ENCODE results near the gene APC. TPM values are rescaled to one million over a fixed set of nuclear protein-coding genes. Genes with fewer than 3 reads are reported as not detected.

APC gene
- polyA plus RNA-seq, 1 experiment = 25.7 TPM

GRCh38 chr5:112720576-112720975 is 17.1 kb upstream of the APC start:
- no peak for DNase-seq (ENCODE audit: low read depth, low spot score)
- Histone ChIP-seq H3K4me3 (ENCODE audit: low read depth, low read length) (no peak overlapping the region), H3K27me3 (ENCODE audit: control insufficient read depth, insufficient read depth, low read length) (no peaks in the 10 kb centered on the region), H3K27ac (ENCODE audit: low read depth, low read length) (no peak overlapping the region), H3K9me3 (ENCODE audit: control insufficient read depth, insufficient read depth, low read length) (no peaks in the 10 kb centered on the region)
- ChIA-PET CTCF (interaction anchor here (0.7 to 1.2 kb wide), 2 partner anchors 9 to 29 kb away, joined by 3 read pairs; no protein-coding TSS in a partner anchor), POLR2A (no interaction called here)
- no peak for TF ChIP-seq CTCF (IDR thresholded peaks at IDR 0.05; ENCODE audit: low read depth, low read length)

GRCh38 chr5:112724901-112725300 is 12.8 kb upstream of the APC start:
- Histone ChIP-seq H3K9me3 (ENCODE audit: control insufficient read depth, insufficient read depth, low read length) (peaks cover 7% of the 10 kb centered on the region), H3K27ac (ENCODE audit: low read depth, low read length) (no peak overlapping the region), H3K4me3 (ENCODE audit: low read depth, low read length) (no peak overlapping the region), H3K27me3 (ENCODE audit: control insufficient read depth, insufficient read depth, low read length) (no peaks in the 10 kb centered on the region)
- TF ChIP-seq CTCF (IDR thresholded peaks at IDR 0.05; ENCODE audit: low read depth, low read length) = no peak
- POLR2A ChIA-PET = no interaction called here
- CTCF ChIA-PET = interaction anchor here (1.1 to 1.5 kb wide), 2 partner anchors 32 to 174 kb away, joined by 3 to 5 read pairs; no protein-coding TSS in a partner anchor
- no peak for DNase-seq (ENCODE audit: low read depth, low spot score)

- Histone ChIP-seq H3K9me3 (ENCODE audit: control insufficient read depth, insufficient read depth, low read length) (peaks cover 7% of the 10 kb centered on the region), H3K27me3 (ENCODE audit: control insufficient read depth, insufficient read depth, low read length) (no peaks in the 10 kb centered on the region), H3K4me3 (ENCODE audit: low read depth, low read length) (no peak overlapping the region), H3K27ac (ENCODE audit: low read depth, low read length) (no peak overlapping the region)
- ChIA-PET POLR2A (no interaction called here), CTCF (interaction anchor here (1.7 kb wide), 1 partner anchor 179 kb away, joined by 5 read pairs; no protein-coding TSS in a partner anchor)
- TF ChIP-seq CTCF (IDR thresholded peaks at IDR 0.05; ENCODE audit: low read depth, low read length) = no peak
- DNase-seq (ENCODE audit: low read depth, low spot score) = no peak
Observed at GRCh38 chr5:112729630-112730029, 8.1 kb upstream of the APC start.

GRCh38 chr5:112732131-112732530 is 5.6 kb upstream of the APC start:
- no peak overlapping the region for H3K4me3 ChIP-seq (ENCODE audit: low read depth, low read length)
- TF ChIP-seq CTCF (IDR thresholded peaks at IDR 0.05; ENCODE audit: low read depth, low read length) = no peak
- POLR2A ChIA-PET = no interaction called here
- no peak overlapping the region for H3K27ac ChIP-seq (ENCODE audit: low read depth, low read length)
- CTCF ChIA-PET = no interaction called here
- H3K27me3 ChIP-seq (ENCODE audit: control insufficient read depth, insufficient read depth, low read length) = no peaks in the 10 kb centered on the region
- DNase-seq (ENCODE audit: low read depth, low spot score) = no peak
- H3K9me3 ChIP-seq (ENCODE audit: control insufficient read depth, insufficient read depth, low read length) = no peaks in the 10 kb centered on the region

- DNase-seq (ENCODE audit: low read depth, low spot score) = no peak
- CTCF ChIA-PET = no interaction called here
- Histone ChIP-seq H3K4me3 (ENCODE audit: low read depth, low read length) (no peak overlapping the region), H3K27ac (ENCODE audit: low read depth, low read length) (no peak overlapping the region), H3K27me3 (ENCODE audit: control insufficient read depth, insufficient read depth, low read length) (no peaks in the 10 kb centered on the region), H3K9me3 (ENCODE audit: control insufficient read depth, insufficient read depth, low read length) (no peaks in the 10 kb centered on the region)
- POLR2A ChIA-PET = no interaction called here
- no peak for TF ChIP-seq CTCF (IDR thresholded peaks at IDR 0.05; ENCODE audit: low read depth, low read length)
Observed at GRCh38 chr5:112733586-112733985, 4.1 kb upstream of the APC start.
